Keratinocyte (primary cell): ENCODE data around the gene DGKI. TPM values are rescaled to one million over a fixed set of nuclear protein-coding genes. Genes with fewer than 3 reads are reported as not detected.

Source experiments
- DNase-seq: peaks from one replicate; pipeline ENCODE4 v3.0.0-alpha.2; 2011; ENCODE audit warnings: low read depth, missing footprints, low spot score
- FAIRE-seq: peaks from 2 replicates; lab custom pipeline; 2011; peaks lifted over from hg19 to GRCh38; lab: Jason Lieb, UNC
- H2AFZ ChIP-seq: 2 replicates; pipeline ENCODE4 v1.6.0; 2012; ENCODE audit warnings: low read length, control low read depth, inconsistent platforms; ENCODE audit not compliant: control insufficient read depth
- H3K27ac ChIP-seq: 2 replicates; pipeline ENCODE4 v1.5.1; 2011; ENCODE audit warnings: low read length; ENCODE audit not compliant: control insufficient read depth, insufficient read depth
- H3K27me3 ChIP-seq: 3 replicates; pipeline ENCODE4 v1.6.0; 2011; ENCODE audit warnings: low read length; ENCODE audit not compliant: control insufficient read depth, insufficient read depth; ENCODE audit errors: extremely low read depth
- H3K36me3 ChIP-seq, 2 experiments: 2 replicates in 1 of 2; 3 replicates in 1 of 2; pipeline ENCODE4 v1.5.1; 2011; ENCODE audit warnings: low read length in 2 of 2, mild to moderate bottlenecking in 1 of 2; ENCODE audit not compliant: control insufficient read depth in 2 of 2, insufficient read depth in 2 of 2; ENCODE audit errors: extremely low read depth in 1 of 2
- H3K4me1 ChIP-seq: 3 replicates; pipeline ENCODE4 v1.5.1; 2011; ENCODE audit warnings: low read length; ENCODE audit not compliant: control insufficient read depth, insufficient read depth; ENCODE audit errors: extremely low read depth
- H3K4me2 ChIP-seq: 3 replicates; pipeline ENCODE4 v1.6.0; 2011; ENCODE audit warnings: low read depth, low read length; ENCODE audit not compliant: control insufficient read depth, insufficient read depth; ENCODE audit errors: extremely low read depth
- H3K4me3 ChIP-seq, 3 experiments: fragments of 200-600 bp in 1 of 3; sonication (generic) in 1 of 3; 2 replicates in 2 of 3; 3 replicates in 1 of 3; pipeline ENCODE4 v1.5.1; 2011 to 2016; ENCODE audit warnings: low read length in 3 of 3, mild to moderate bottlenecking in 3 of 3, control low read depth in 2 of 3, inconsistent platforms in 1 of 3, low read depth in 1 of 3, mixed read lengths in 1 of 3, mixed run types in 1 of 3, moderate library complexity in 1 of 3; ENCODE audit not compliant: control insufficient read depth in 2 of 3, insufficient read depth in 2 of 3; ENCODE audit errors: extremely low read depth in 1 of 3
- H3K79me2 ChIP-seq: 2 replicates; pipeline ENCODE4 v1.6.0; 2012; ENCODE audit warnings: low read length; ENCODE audit not compliant: control insufficient read depth, insufficient read depth
- H3K9ac ChIP-seq: 3 replicates; pipeline ENCODE4 v1.6.0; 2011; ENCODE audit warnings: low read length; ENCODE audit not compliant: control insufficient read depth, insufficient read depth; ENCODE audit errors: extremely low read depth
- H3K9me1 ChIP-seq: 3 replicates; pipeline ENCODE4 v1.6.0; 2011; ENCODE audit warnings: low read length; ENCODE audit not compliant: control insufficient read depth, insufficient read depth; ENCODE audit errors: extremely low read depth
- H3K9me3 ChIP-seq: 2 replicates; pipeline ENCODE4 v1.5.1; 2012; ENCODE audit warnings: low read depth, low read length; ENCODE audit not compliant: control insufficient read depth
- H4K20me1 ChIP-seq: 3 replicates; pipeline ENCODE4 v1.6.0; 2011; ENCODE audit warnings: low read length; ENCODE audit not compliant: control insufficient read depth, insufficient read depth; ENCODE audit errors: extremely low read depth
- EZH2 ChIP-seq: IDR thresholded peaks from one replicate; pipeline ENCODE4 v1.6.1; 2012; ENCODE audit warnings: inconsistent platforms, mild to moderate bottlenecking, low read length, moderate library complexity
- dilution Hi-C: fragments of 300-500 bp; cut with MboI; formaldehyde crosslinking; loops from one replicate; pipeline ENCODE4 v1.7.0; 2020; ENCODE audit warnings: low sequenced_read_pairs; ENCODE audit not compliant: extremely low pct_ligation_motif_present
- polyA plus RNA-seq, 5 experiments: library from polyadenylated mRNA; depleted of rRNA in 3 of 5; stranded (reverse) in 3 of 5; stranded (forward) in 1 of 5; unstranded in 1 of 5; fragments of >200 nt; gene quantifications; 1 replicate in 1 of 5; 2 replicates in 3 of 5; 3 replicates in 1 of 5; pipeline versions ENCODE4 v1.2.1 to v1.2.3, GENCODE V29; 2011 to 2012; ENCODE audit warnings: missing spikeins in 2 of 5, low read depth in 1 of 5, low replicate concordance in 1 of 5
- TF ChIP-seq, protein P1 (sequence below), 3 experiments: IDR thresholded peaks in 1 of 3; conservative IDR thresholded peaks in 1 of 3; optimal IDR thresholded peaks in 1 of 3; 2 replicates in 2 of 3; 3 replicates in 1 of 3; pipeline versions ENCODE3 to v1.5.1; 2011; ENCODE audit warnings: low read length in 3 of 3, mild to moderate bottlenecking in 3 of 3, moderate library complexity in 2 of 3, control low read depth in 1 of 3, inconsistent platforms in 1 of 3; ENCODE audit not compliant: insufficient read depth in 2 of 3; ENCODE audit errors: extremely low read depth in 1 of 3

Gene DGKI
- polyA plus RNA-seq, 1 donor (not counting 4 experiments of a cell fraction or from before 2014, with no cell fraction given) = 0.14 TPM

DNA sequence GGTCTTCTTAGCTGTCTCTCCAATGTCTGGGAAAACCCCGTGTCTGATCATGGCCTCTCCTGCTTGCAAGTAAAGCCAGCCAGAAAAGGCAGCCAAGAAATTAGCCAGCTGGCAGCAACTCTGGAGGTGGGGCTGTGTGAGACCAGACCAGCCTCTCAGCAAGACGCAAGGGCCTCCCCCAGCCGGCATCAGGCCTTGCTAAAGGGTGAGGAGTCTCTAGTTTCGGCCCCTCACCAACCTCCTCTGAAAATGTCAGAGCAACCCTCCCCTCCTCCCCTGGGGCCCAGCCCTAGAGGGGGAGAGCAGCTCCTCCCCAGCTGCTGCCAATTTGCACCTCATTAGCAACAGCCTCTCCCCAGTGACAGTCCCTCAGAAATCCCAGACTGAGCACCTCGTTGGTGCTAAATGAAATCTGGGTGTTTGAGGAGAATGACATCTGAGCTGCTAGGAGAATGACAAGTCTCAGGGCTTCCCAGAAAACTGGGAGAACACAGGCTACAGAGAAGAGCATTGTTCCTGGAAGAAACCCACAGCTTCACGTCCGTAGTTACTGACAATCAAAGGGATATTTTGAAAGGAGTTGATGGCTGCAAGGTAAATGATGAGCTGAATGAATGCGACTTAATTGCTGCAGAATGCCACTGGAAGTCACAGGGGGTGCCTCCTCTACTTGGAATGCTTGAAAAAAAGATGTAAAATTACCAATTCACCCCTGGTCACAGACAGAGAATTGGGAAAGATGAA is 25.9 kb downstream of the DGKI start:
- Histone ChIP-seq H2AFZ (no peak overlapping the region), H4K20me1 (no peaks in the 10 kb centered on the region), H3K79me2 (no peaks in the 10 kb centered on the region), H3K27me3 (peaks cover 6% of the 10 kb centered on the region), H3K9me3 (no peaks in the 10 kb centered on the region), H3K4me2 (no peak overlapping the region), H3K9ac (no peak overlapping the region), H3K36me3 (no peaks in the 10 kb centered on the region), H3K27ac (no peak overlapping the region), H3K4me1 (no peaks in the 10 kb centered on the region), H3K9me1 (no peaks in the 10 kb centered on the region), H3K4me3 (no peak overlapping the region)
- FAIRE-seq (no peak), DNase-seq (no peak)
- dilution Hi-C loops = no loop called here
- no peak for TF ChIP-seq EZH2
- TF ChIP-seq, protein P1, sequence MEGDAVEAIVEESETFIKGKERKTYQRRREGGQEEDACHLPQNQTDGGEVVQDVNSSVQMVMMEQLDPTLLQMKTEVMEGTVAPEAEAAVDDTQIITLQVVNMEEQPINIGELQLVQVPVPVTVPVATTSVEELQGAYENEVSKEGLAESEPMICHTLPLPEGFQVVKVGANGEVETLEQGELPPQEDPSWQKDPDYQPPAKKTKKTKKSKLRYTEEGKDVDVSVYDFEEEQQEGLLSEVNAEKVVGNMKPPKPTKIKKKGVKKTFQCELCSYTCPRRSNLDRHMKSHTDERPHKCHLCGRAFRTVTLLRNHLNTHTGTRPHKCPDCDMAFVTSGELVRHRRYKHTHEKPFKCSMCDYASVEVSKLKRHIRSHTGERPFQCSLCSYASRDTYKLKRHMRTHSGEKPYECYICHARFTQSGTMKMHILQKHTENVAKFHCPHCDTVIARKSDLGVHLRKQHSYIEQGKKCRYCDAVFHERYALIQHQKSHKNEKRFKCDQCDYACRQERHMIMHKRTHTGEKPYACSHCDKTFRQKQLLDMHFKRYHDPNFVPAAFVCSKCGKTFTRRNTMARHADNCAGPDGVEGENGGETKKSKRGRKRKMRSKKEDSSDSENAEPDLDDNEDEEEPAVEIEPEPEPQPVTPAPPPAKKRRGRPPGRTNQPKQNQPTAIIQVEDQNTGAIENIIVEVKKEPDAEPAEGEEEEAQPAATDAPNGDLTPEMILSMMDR (optimal IDR thresholded peaks at IDR 0.05 in 1 of 3, IDR thresholded peaks at IDR 0.05 in 1 of 3, conservative IDR thresholded peaks at IDR 0.05 in 1 of 3; ENCODE audit: extremely low read depth in 1 of 3, insufficient read depth in 2 of 3, low read length in 3 of 3) = no peak

DNA sequence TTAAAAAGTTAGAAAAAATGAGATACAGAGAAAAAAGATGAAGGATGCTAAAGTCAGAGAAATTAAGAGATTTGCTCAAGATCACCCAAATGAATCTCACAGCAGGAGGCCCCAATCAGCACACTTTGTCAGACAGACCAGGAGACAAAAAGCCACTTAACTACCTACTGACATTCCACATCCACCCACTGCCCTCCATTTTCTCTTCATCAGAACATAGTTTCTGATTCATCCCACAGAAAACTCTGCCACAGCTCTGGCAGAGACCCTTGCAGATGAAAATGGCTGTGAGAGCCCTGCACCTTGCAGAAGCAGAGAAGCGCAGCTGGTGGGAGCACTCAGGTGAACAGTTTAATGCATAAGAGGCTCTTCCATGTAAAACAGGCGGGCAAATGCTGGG is 26.6 kb downstream of the DGKI start:
- H3K27me3 ChIP-seq = peaks cover 6% of the 10 kb centered on the region
- H3K9me1 ChIP-seq = no peaks in the 10 kb centered on the region
- H3K27ac ChIP-seq = no peak overlapping the region
- no peak overlapping the region for H3K4me2 ChIP-seq
- H3K9me3 ChIP-seq = no peaks in the 10 kb centered on the region
- no peak overlapping the region for H3K4me3 ChIP-seq
- FAIRE-seq (no peak), DNase-seq (no peak)
- no peaks in the 10 kb centered on the region for H4K20me1 ChIP-seq
- no peak overlapping the region for H3K9ac ChIP-seq
- TF ChIP-seq EZH2 = no peak
- TF ChIP-seq, protein P1 (optimal IDR thresholded peaks at IDR 0.05 in 1 of 3, IDR thresholded peaks at IDR 0.05 in 1 of 3, conservative IDR thresholded peaks at IDR 0.05 in 1 of 3; ENCODE audit: extremely low read depth in 1 of 3, insufficient read depth in 2 of 3, low read length in 3 of 3) = no peak
- H3K36me3 ChIP-seq = no peaks in the 10 kb centered on the region
- H3K79me2 ChIP-seq = no peaks in the 10 kb centered on the region
- H3K4me1 ChIP-seq = no peaks in the 10 kb centered on the region
- no peak overlapping the region for H2AFZ ChIP-seq
- dilution Hi-C loops = no loop called here
